Lung microvascular endothelial cell (primary cell): ENCODE data around the gene HRK. TPM values are rescaled to one million over a fixed set of nuclear protein-coding genes. Genes with fewer than 3 reads are reported as not detected.

Experiments used
- DNase-seq, 2 donors: peaks; one replicate each; pipeline versions ENCODE4 v3.0.0 to v3.0.0-alpha.2; 2010; ENCODE audit warnings: low read depth in 2 of 2
- total RNA-seq: library from RNA; depleted of rRNA; stranded (reverse); fragments of >200 nt; gene quantifications from 2 replicates; pipeline ENCODE4 v1.2.1, GENCODE V29; 2014

The HRK gene
- under 0.01 TPM in 1 of 2 replicates, not detected in the other for total RNA-seq

DNA sequence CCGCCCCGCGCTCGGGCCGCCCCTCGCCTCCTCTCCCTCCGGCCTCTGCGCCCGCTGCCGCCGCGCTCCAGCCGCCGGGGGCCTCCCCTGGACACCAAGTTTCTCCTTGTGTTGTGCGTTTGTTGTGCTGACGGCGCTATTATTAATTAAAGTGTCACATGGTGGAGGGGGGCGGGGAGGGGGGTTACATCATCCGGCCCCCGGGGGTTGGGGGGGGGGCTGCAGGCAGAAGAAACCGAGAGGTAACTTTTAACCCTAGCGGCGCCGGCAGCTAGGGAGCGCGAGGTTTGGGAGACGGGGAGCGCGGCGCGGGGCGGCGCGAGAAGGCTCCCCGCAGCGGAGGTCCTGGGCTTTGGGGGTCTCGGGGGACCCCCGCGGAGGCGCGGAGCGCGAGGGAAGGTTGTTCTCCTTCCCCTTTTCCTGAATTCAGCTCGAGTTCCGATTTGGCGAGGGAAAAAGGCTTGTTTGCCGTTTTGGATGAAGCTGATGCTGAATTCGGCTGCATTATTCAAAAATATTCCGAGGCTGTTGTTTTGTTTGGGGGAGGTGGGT is at the start of gene HRK:
HRK (minus strand) TSS at position 117 of the 552 bp plus-strand sequence. CDS start 134 bp downstream, outside the sequence.
- no peak for DNase-seq

DNA sequence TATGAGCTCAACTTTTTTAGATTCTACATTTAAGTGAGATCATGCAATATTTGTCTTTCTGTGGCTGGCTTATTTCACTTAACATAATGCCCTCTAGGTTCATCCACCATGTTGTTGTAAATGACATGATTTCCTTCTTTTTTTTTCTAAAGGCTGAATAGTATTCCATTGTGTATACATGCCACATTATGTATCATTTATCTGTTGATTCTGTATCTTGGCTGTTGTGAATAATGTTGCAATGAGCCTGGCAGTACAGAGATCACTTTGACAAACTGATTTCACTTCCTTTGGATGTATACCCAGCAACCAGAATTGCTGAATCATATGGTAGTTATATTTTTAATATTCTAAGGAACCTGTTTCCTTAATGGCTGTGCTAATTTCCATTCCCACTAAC is 48.6 kb upstream of the HRK start:
- DNase-seq: peak in 1 of 2 donors; percentile 41

DNA sequence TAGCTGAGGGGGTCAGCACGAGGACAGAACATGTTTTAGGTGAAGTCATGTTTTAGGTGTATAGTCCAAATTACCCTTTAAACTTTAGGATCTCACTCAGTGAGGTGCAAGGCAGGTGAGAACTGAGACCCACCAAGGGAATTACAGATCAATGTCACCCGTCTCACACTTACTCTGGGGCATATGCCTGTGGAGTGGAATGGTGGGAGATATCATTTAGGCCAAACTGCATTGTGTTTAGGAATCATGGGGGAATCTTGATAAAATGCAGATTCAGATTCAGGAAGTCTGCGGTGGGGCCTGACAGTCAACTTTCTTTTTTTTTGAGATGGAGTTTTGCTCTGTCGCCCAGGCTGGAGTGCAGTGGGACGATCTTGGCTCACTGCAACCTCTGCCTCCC is 47.3 kb upstream of the HRK start:
- DNase-seq: no peak

DNA sequence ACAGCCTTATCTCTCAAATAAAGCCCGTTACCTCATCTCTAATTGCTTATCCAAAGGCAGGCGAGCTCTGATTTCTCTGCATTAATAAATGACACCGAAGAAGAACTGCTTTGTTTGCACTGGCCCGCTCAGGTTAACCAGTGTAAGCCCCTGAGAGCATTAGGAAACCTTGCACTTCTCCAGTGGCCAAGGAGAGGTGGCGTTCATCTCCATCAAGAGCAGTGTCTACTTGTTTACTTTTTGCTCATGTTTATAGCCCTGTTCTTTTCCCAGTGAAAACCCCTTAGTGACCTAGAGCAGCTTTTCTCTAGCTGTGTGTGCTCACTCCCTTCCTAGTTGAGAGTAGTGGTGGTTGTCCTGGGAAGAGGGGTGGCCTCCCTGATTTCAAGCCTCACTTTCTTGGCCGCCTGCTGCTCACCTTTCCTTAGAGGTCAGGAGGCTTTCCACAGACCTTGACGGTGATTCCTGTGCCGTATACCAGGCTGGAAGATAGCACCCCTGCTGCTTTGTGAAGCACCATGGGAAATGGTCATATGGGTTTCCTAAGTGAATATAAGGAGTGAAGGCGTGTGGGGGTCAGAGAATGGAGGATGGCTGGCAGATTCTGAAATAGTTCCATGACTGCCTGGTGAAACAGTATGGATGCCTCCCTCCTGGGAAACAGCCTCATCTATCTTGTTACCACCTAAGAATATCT is 46.2 kb upstream of the HRK start:
- DNase-seq: no peak

DNA sequence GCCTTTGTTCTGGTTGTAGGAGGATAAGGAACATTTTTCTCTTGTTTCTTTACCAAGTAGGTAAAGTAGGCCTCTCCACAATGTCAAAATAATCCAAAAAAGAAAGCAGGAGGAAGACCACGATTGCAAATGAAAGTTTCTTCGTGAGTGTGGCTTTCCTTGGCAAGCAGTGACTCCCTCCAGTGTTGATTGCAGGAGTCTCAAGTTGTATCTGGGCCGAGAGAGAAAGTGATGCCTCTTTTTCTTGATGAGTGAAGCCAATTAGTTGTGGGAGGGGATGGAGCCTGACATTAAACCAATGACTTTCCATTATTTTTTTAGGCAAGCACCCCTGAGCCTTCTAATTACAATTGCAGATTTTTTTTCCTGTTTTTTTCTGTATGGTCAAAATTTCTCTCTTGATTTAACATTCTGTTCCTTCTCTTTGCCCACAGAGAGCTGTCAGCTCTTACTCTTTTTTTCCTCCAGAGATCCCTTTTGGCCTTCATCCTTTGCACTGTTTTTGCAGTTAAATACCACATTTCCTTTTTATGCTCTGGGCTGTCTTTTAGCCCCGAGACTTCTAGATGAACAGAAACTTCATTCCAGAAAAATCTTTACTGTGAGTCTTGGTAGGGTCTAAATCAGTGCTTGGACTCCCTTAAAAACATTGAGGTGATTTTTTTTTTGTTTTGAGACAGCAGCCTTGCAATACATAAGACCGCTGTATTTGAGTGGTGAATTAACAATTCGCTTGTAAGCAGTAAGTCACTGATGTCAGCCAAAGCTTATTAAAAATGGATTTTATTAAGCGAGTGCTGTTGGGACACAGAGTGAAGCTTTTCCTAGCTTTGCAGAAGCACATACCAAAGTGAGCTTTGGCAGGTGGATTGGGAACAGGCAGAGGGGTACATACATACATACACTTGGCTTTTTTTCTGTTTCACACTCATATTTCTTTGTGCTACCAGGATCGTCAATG is 45.3 kb upstream of the HRK start:
- no peak for DNase-seq

DNA sequence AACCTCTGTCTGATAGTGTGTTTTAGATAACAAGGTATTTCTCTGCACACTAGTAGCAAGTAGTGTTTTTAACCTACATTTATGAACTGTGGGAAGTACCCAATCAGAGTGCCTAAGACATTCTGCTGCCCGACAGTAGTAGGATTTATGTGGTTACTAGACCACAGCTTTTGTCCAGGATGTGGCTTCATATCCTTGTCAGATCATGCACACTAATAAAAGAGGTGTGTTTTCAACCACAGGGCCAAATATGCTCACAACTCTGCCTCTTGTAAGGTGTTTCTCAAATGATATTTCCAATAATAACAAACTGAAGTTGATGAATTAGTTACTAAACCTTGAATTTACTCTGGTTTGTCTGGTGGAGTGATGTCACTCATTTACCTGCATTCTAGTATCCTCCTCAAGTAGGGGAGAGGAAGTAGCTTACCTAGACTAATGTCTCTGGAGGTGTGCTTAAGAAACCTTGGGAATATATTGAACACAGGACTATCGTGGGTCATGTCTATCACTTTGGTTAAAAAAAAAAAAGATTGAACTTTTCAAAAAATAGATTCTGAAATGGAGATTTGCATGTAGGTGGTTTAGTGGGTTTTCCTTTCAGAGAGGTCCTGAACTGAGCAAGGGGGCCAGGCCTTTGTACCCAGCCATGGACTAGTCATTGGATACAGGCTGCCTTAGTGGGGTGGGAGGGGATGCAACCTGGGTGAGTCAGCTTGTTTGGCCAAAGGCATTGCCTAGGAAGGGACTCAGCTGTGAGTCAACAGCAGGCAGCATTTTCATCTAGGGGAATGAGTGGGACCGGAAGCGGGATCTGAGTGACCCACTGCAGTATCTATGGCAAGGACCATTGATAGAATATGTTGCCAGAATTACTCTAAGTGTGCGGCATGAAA is 43.6 kb upstream of the HRK start:
- DNase-seq: peak; percentile 25 to 97

DNA sequence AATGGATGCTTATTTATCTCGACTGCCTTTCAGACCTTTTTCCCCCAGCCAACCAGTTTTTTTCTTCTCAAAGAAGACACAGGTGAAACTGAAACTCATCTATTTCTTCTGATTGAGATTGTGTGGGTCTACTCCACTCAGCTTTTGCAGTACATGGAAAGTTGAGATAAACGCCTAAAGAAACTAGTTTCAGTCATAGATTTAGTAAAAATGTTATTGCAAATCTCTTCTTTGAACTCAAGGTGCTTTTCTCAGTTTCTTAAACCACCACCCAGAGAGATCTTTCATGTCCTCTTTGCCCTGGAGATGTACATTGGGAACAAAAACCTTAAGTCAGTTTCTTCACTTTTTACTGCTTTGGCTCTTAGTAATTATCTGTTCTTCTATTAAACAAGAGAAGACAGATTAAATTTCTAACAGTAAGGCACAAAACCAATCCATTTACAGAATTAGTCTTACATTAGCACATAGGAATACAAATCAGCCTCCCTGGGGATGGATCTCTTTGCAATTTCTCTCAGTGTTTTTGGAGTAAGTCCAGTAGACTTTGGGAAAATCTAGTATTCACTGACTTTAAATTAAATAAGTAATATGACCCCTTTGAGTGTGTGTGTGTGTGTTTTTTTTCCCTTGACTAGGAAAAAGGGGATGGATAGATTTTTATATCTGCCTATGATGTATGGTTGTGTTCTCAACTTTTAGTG is 41.1 kb upstream of the HRK start:
- DNase-seq: no peak

DNA sequence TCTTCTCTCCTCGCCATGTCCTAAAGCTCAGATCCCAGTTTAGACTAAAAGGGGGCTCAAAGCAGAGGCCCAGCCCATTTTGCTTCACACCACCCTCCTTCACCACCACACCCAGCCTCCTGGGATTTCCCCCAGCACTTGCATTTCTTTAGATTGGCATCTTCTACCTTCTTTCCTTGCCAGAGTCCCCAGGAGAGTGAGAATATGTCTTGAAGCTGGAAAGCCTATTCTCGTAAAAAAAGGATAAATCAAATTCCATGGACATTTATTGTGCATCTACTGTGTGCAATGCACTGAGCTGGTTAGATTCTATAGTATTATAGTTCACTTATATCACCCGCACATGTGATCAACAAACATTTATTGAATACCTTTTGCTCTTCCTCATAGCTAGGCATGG is 39.7 kb upstream of the HRK start:
- no peak for DNase-seq

DNA sequence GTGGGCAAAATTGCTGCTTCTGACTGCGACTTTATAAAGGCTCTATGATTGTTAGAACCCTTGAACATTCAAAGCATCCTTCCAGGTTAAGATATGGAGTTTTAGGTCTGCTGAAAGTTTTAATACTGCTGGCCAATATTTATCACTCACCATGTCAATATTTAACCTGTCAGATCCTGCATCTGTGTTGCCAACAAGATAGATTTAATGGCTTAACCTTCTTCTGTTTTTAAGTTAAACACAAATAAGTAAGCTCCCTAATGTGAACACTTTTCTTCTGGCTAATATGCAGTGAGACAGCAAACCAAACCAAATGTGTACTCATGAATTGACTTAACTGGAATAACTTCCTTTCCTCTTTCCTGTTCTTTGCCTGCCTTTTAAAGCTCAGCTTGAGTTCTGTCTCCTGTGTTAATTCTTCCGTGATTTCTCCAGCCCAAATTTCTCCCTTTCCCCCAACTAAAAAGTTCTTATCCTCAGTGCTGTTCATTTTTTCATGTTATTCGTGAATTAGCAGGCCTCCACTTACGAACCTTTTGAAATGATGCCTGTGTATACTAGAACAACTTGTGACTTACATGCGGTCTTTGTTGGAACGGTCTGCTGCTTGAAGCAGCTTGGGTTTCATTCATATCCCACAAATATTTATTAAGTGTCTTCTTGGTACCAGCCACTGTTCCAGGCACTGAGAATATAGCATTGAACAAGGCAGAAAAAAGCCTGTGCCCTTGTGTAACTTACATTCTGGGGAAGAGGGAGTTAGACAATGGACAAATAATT is 38.7 kb upstream of the HRK start:
- DNase-seq: peak; percentile 12 to 22

DNA sequence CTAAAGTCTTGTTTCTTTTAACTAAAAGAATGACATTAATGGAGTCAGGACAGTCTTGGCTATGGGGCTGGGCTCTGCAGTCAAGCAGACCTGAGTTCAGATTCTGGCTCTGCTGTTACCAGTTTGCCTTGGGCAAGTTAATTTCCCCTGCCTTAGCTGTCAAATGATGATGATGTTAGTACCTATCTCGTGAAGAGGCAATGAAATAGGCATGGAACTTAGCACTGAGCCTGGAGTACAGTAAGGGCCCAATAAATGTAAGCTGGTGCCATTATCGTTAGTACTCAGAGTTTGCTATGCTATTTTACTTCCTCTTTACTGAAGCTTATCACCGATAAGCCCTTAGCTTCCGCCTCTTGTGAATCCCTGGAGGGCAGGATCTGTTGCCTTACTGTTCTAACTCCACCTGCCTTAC is 38.0 kb upstream of the HRK start:
- DNase-seq: no peak

DNA sequence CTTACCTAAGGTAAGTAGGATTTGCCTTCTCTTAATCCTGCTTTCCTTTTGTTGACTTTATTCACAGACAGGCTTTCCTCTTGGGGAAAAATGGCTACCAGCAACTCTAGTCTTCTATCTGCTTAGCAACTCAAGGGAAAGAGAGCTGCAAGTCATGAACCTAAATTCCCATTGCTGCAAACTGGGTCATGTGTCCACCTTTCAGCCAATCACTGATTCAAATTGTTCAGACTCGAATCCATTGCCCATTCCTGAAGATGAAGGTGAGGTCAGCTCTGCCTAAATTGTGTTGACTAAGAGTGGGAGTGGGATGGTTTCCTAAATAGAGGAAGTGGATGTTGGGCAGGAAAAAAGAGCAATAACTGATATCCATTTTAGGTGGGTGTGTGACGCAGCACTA is 37.2 kb upstream of the HRK start:
- no peak for DNase-seq

DNA sequence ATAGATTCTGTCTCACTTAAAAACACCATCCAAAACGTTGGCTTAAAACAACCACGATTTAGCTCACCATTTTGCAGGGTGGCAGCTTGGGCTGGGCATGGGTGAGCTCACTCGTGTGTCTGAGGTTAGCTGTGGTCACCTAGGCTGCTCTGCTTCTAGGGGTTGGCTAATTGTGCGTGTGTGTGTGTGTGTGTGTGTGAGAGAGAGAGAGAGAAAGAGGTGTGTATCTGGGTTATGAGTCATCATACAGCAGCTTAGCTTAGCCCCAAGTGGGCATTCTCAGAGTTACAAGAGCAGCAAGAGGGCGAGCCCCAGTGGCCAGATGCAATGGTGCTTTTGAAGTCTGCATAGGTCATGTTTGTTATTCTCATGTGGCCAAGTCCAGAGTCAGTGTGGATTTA is 35.5 kb upstream of the HRK start:
- peak in 1 of 2 donors; percentile 92 for DNase-seq

DNA sequence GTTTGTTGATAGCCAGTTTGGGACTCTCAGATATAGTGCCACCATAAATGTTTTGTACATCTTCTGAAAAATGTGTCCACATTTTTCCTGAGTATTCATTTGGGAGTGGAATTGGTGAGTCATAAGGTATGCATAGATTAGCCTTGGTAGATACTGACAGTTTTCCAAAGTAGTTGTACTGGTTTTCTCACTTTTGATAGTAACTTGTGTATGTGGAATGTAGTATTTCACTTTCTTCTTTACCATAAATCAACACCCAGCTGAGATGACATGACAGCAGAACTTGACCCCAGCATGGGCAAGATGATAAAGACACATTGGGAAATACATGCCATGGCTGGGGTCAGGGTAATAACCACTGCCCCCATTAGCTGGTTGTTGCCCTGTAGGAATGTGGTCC is 34.9 kb upstream of the HRK start:
- no peak for DNase-seq

DNA sequence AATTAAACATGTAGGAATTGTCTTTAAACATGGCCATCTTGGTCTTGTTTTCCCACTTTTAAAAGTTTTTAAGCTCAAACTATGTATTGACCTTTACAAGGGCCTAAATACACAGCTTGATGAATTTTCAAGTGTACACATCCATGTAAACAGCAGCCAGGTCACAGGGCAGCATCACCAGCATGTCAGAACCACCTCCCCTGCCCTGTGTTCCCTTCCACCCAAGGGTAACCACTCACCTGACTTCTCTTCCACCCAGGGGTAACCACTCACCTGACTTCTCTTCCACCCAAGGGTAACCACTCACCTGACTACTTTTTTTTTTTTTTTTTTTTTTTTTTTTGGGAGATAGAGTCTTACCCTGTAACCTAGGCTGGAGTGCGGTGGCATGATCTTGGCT is 34.1 kb upstream of the HRK start:
- no peak for DNase-seq

DNA sequence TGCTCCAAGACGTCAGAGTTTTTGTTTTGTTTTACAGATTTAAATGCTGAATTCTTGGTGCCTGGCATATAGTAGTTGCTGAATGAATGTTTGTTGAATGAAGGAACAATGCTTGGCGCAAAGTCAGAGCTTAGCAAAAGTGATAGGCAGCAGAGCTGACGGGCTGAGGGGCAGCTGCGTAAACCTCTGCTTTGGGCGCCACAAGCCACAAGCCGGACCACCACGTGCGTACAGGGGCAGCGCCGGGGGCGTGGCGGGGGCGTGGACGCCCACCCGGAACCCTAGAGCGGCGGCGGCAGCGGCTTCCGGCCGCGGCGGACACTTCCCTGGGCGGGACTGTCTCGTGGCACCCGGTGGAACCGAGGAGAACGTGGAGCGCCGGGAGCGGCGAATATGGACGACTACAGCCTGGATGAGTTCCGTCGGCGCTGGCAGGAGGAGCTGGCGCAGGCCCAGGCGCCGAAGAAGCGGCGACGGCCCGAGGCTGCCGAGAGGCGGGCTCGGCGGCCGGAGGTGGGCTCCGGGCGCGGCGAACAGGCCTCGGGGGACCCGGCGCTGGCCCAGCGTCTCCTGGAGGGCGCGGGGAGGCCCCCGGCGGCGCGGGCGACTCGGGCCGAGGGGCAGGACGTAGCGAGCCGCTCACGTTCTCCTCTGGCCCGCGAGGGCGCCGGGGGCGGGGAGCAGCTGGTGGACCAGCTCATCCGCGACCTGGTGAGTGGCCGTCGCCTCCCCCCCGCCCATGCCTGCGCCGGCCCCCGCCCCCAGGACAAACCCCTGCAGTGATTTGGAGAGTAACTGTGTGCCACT is 29.6 kb upstream of the HRK start, which contains the start of gene FBXW8:
FBXW8 (plus strand) TSS at position 306 of the 807 bp plus-strand sequence; CDS start at position 394, 88 bp downstream.
- peak; percentile 83 to 84 for DNase-seq

DNA sequence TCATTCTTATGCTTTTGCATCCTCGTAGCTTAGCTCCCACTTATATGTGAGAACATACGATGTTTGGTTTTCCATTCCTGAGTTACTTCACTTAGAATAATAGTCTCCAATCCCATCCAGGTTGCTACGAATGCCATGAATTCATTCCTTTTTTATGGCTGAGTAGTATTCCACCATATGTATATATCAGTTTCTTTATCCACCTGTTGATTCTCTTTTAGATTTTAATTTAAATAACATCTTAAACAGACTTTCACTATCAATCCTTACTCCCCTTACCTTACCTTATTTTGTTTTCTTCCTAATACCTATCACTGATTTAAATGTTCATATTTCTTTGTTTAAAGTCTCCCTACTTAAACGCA is 29.0 kb upstream of the HRK start:
- DNase-seq: no peak

DNA sequence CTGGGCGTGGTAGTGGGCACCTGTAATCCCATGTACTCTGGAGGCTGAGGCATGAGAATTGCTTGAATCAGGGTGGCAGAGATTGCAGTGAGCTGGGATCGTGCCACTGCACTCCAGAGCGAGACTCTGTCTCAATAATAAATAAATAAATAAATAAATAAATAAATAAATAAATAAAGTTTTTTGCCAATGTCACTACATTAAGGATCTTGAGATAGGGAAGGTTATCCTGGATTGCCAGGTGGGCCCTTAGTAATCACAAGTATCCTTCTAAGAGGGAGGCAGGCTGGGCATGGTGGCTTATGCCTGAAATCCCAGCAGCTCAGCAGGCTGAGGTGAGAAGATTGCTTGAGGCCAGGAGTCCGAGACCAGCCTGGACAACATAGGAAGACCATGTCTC is 25.0 kb upstream of the HRK start:
- no peak for DNase-seq

DNA sequence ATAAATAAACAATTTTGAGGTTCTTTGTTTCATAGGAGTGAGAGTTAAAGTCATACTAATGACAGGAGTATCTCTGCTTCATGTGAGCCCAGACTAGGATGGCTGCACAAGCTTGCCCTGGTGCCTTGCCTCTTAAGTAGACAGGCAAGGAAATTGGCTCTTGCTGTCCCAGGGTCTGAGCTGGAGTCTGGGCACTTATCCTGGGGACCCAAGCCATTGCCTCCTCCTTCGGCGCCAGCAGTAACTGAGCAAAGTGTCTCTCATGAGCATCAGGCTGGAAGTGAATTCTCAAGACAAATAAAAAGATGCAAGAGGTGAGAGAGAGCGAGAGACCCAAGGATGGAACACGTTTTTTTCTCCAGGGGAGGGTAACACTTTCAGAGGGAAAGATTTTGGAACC is 22.6 kb upstream of the HRK start:
- no peak for DNase-seq

DNA sequence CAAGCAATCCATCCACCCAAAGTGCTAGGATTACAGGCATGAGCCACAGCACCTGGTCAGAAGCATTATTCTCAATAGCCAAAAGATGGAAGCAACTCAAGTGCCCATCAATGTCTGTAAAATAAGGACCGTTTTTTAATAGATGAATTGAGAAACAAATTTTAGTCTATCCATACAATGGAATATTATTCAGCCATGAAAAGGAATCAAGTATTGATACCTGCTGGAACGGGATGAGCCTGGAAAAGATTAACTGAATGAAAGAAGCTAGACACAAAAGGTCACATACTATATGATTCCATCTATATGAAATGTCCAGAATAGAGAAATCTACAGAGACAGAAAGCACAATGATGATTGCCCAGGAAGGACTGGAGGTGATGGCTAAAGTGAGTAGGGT is 20.4 kb upstream of the HRK start:
- no peak for DNase-seq
